IMR-90 (cell line): Measurements from ENCODE around the gene CFAP45.

Experiments
- CEBPB ChIP-seq: IDR thresholded peaks from 2 replicates; pipeline ENCODE4 v1.6.1; 2012; ENCODE audit warnings: low read depth, low read length, improper control_type of control experiment
- CTCF ChIP-seq: conservative IDR thresholded peaks from 2 replicates; pipeline ENCODE4 v1.5.1; 2012; ENCODE audit warnings: mild to moderate bottlenecking, low read depth, low read length, improper control_type of control experiment
- FOS ChIP-seq: fragments of 150-350 bp; IDR thresholded peaks from 2 replicates; pipeline ENCODE4 v1.6.1; 2016; ENCODE audit warnings: low read depth, low read length
- MXI1 ChIP-seq: IDR thresholded peaks from 2 replicates; pipeline ENCODE4 v1.6.1; 2012; ENCODE audit warnings: low read depth, mild to moderate bottlenecking, low read length, moderate library complexity, borderline replicate concordance
- POLR2A ChIP-seq: IDR thresholded peaks from 2 replicates; pipeline ENCODE4 v1.6.1; 2012; ENCODE audit warnings: mild to moderate bottlenecking, low read depth, low read length
- RCOR1 ChIP-seq: IDR thresholded peaks from 2 replicates; pipeline ENCODE4 v1.6.1; 2012; ENCODE audit warnings: mild to moderate bottlenecking, low read length, improper control_type of control experiment; ENCODE audit not compliant: insufficient replicate concordance
- SMC3 ChIP-seq: fragments of 150-350 bp; IDR thresholded peaks from 2 replicates; pipeline ENCODE4 v1.6.1; 2016; ENCODE audit warnings: low read depth, mild to moderate bottlenecking, antibody characterized with exemption, low read length, moderate library complexity
- USF2 ChIP-seq: fragments of 150-350 bp; IDR thresholded peaks from 2 replicates; pipeline ENCODE4 v1.6.1; 2017; ENCODE audit warnings: mild to moderate bottlenecking, antibody characterized with exemption, low read length, low read depth

- TF ChIP-seq FOS (no peak), POLR2A (no peak), MXI1 (no peak), CTCF (no peak), CEBPB (no peak), SMC3 (no peak), RCOR1 (no peak), USF2 (no peak)
Observed at GRCh38 chr1:159915571-159916241, 15.7 kb upstream of the CFAP45 start.
